IMR-90 (cell line): ENCODE measurements around the gene SLC26A1. TPM values are rescaled to one million over a fixed set of nuclear protein-coding genes. Genes with fewer than 3 reads are reported as not detected.

Source experiments
- ATAC-seq: fragments of 200-7000 bp; cut with Tn5 transposase; 2 replicates; pipeline ENCODE4 v1.9.1; 2020; ENCODE audit warnings: low read depth, mild to moderate bottlenecking, moderate library complexity
- BruUV-seq: library from RNA; stranded (reverse); fragments of 400-500 nt; replicated peaks from 2 replicates; lab custom pipeline; 2021; lab: Mats Ljungman, UMichigan
- CTCF ChIA-PET: fragments of 300-600 bp; formaldehyde crosslinking; extraction: SDS; loops from one replicate; lab custom pipeline; 2021; ENCODE audit warnings: antibody characterized with exemption; lab: Yijun Ruan, JAX
- POLR2A ChIA-PET: fragments of 300-600 bp; sonication (Branson Sonifier 250); formaldehyde crosslinking; loops from one replicate; lab custom pipeline; 2022; ENCODE audit warnings: antibody characterized with exemption; ENCODE audit not compliant: unreplicated experiment; lab: Charles Lee
- DNase-seq: peaks from one replicate; pipeline ENCODE4 v3.0.0; 2013
- H2AFZ ChIP-seq: replicated peaks from 2 replicates; pipeline ENCODE3; 2013; ENCODE audit warnings: low read length, mild to moderate bottlenecking; ENCODE audit not compliant: poor library complexity
- H2AK5ac ChIP-seq: 2 replicates; pipeline ENCODE4 v1.6.1; 2013; ENCODE audit warnings: low read depth, low read length, inconsistent platforms
- H2AK9ac ChIP-seq: replicated peaks from 2 replicates; pipeline ENCODE3; 2013; ENCODE audit warnings: mild to moderate bottlenecking, low read depth, low read length, moderate library complexity; ENCODE audit not compliant: poor library complexity
- H2BK120ac ChIP-seq: 2 replicates; pipeline ENCODE4 v1.6.1; 2013; ENCODE audit warnings: low read depth, low read length, inconsistent platforms
- H2BK15ac ChIP-seq: 3 replicates; pipeline ENCODE4 v1.6.1; 2013; ENCODE audit warnings: low read depth, low read length, inconsistent platforms
- H2BK20ac ChIP-seq: 2 replicates; pipeline ENCODE4 v1.6.1; 2013; ENCODE audit warnings: low read depth, mild to moderate bottlenecking, inconsistent platforms, low read length, moderate library complexity
- H2BK5ac ChIP-seq: 2 replicates; pipeline ENCODE4 v1.6.1; 2013; ENCODE audit warnings: mild to moderate bottlenecking, low read depth, low read length, inconsistent platforms; ENCODE audit not compliant: poor library complexity, severe bottlenecking
- H3K14ac ChIP-seq: replicated peaks from 2 replicates; pipeline ENCODE4 v1.6.1; 2013; ENCODE audit warnings: low read depth, low read length, inconsistent platforms
- H3K18ac ChIP-seq: 2 replicates; pipeline ENCODE4 v1.6.1; 2013; ENCODE audit warnings: low read depth, low read length, control low read depth
- H3K23ac ChIP-seq: 2 replicates; pipeline ENCODE4 v1.6.1; 2013; ENCODE audit warnings: low read depth, low read length, inconsistent platforms
- H3K27ac ChIP-seq: 2 replicates; pipeline ENCODE4 v1.5.1; 2013; ENCODE audit warnings: mild to moderate bottlenecking, control low read depth, low read length; ENCODE audit not compliant: insufficient read depth
- H3K27me3 ChIP-seq: 2 replicates; pipeline ENCODE4 v1.6.1; 2013; ENCODE audit warnings: low read length; ENCODE audit not compliant: control insufficient read depth, insufficient read depth
- H3K36me3 ChIP-seq: 2 replicates; pipeline ENCODE4 v1.6.1; 2013; ENCODE audit warnings: low read length, mixed read lengths; ENCODE audit not compliant: control insufficient read depth, insufficient read depth
- H3K4ac ChIP-seq: 2 replicates; pipeline ENCODE4 v1.6.1; 2013; ENCODE audit warnings: low read depth, low read length, inconsistent platforms
- H3K4me1 ChIP-seq: 2 replicates; pipeline ENCODE4 v1.6.1; 2013; ENCODE audit warnings: low read length, mixed read lengths; ENCODE audit not compliant: control insufficient read depth, insufficient read depth
- H3K4me2 ChIP-seq: 2 replicates; pipeline ENCODE4 v1.6.1; 2013; ENCODE audit warnings: low read depth, mild to moderate bottlenecking, control low read depth, low read length, moderate library complexity
- H3K4me3 ChIP-seq: 2 replicates; pipeline ENCODE4 v1.5.1; 2013; ENCODE audit warnings: low read depth, mild to moderate bottlenecking, control low read depth, low read length, moderate library complexity; ENCODE audit not compliant: insufficient read depth
- H3K56ac ChIP-seq: 2 replicates; pipeline ENCODE4 v1.6.1; 2013; ENCODE audit warnings: low read length, inconsistent platforms; ENCODE audit not compliant: insufficient read depth; ENCODE audit errors: extremely low read depth
- H3K79me1 ChIP-seq, 2 experiments: 2 replicates each; pipeline ENCODE4 v1.6.1; 2013; ENCODE audit warnings: low read length in 2 of 2, inconsistent platforms in 1 of 2, low read depth in 1 of 2
- H3K9ac ChIP-seq: 2 replicates; pipeline ENCODE4 v1.6.1; 2013; ENCODE audit warnings: low read depth, low read length, control low read depth
- H3K9me1 ChIP-seq: 2 replicates; pipeline ENCODE4 v1.6.1; 2013; ENCODE audit warnings: low read length, inconsistent platforms; ENCODE audit not compliant: insufficient read depth
- H3K9me3 ChIP-seq: 2 replicates; pipeline ENCODE4 v1.6.1; 2013; ENCODE audit warnings: low read length; ENCODE audit not compliant: control insufficient read depth, insufficient read depth
- H4K20me1 ChIP-seq: 2 replicates; pipeline ENCODE4 v1.6.1; 2013; ENCODE audit warnings: low read length, inconsistent platforms; ENCODE audit not compliant: insufficient read depth
- H4K5ac ChIP-seq: 2 replicates; pipeline ENCODE4 v1.6.1; 2013; ENCODE audit warnings: mild to moderate bottlenecking, low read depth, low read length, control low read depth
- H4K8ac ChIP-seq, 2 experiments: 2 replicates each; pipeline ENCODE4 v1.6.1; 2013; ENCODE audit warnings: low read depth in 2 of 2, low read length in 2 of 2, control low read depth in 1 of 2, inconsistent platforms in 1 of 2
- H4K91ac ChIP-seq: 2 replicates; pipeline ENCODE4 v1.6.1; 2013; ENCODE audit warnings: low read depth, low read length, inconsistent platforms; ENCODE audit not compliant: insufficient read depth
- CEBPB ChIP-seq: IDR thresholded peaks from 2 replicates; pipeline ENCODE4 v1.6.1; 2012; ENCODE audit warnings: low read depth, low read length, improper control_type of control experiment
- CHD1 ChIP-seq: IDR thresholded peaks from 2 replicates; pipeline ENCODE4 v1.6.1; 2012; ENCODE audit warnings: low read depth, low read length, improper control_type of control experiment
- MAFK ChIP-seq: IDR thresholded peaks from 2 replicates; pipeline ENCODE4 v1.6.1; 2012; ENCODE audit warnings: low read depth, low read length, improper control_type of control experiment
- MAZ ChIP-seq: IDR thresholded peaks from 2 replicates; pipeline ENCODE4 v1.6.1; 2012; ENCODE audit warnings: low read depth, mild to moderate bottlenecking, low read length, improper control_type of control experiment, moderate library complexity, borderline replicate concordance
- MXI1 ChIP-seq: IDR thresholded peaks from 2 replicates; pipeline ENCODE4 v1.6.1; 2012; ENCODE audit warnings: low read depth, mild to moderate bottlenecking, low read length, moderate library complexity, borderline replicate concordance
- NFE2L2 ChIP-seq: fragments of 150-350 bp; IDR thresholded peaks from 2 replicates; pipeline ENCODE4 v1.6.1; 2016; ENCODE audit warnings: low read depth, mild to moderate bottlenecking, low read length
- POLR2A ChIP-seq: IDR thresholded peaks from 2 replicates; pipeline ENCODE4 v1.6.1; 2012; ENCODE audit warnings: mild to moderate bottlenecking, low read depth, low read length
- RAD21 ChIP-seq: IDR thresholded peaks from 2 replicates; pipeline ENCODE4 v1.6.1; 2012; ENCODE audit warnings: low read length, improper control_type of control experiment
- RCOR1 ChIP-seq: IDR thresholded peaks from 2 replicates; pipeline ENCODE4 v1.6.1; 2012; ENCODE audit warnings: mild to moderate bottlenecking, low read length, improper control_type of control experiment; ENCODE audit not compliant: insufficient replicate concordance
- RFX5 ChIP-seq: IDR thresholded peaks from 2 replicates; pipeline ENCODE4 v1.8.0; 2012; ENCODE audit warnings: low read depth, mild to moderate bottlenecking, low read length, moderate library complexity
- SMC3 ChIP-seq: fragments of 150-350 bp; IDR thresholded peaks from 2 replicates; pipeline ENCODE4 v1.6.1; 2016; ENCODE audit warnings: low read depth, mild to moderate bottlenecking, antibody characterized with exemption, low read length, moderate library complexity
- WGBS, 2 experiments: methylation state at CpG; one replicate each; pipeline versions ENCODE4 v1.1.5 to v1.1.7; 2013; ENCODE audit warnings: missing lambda C conversion rate in 2 of 2; ENCODE audit not compliant: insufficient read length in 1 of 2; ENCODE audit errors: extremely low coverage in 2 of 2; 5-methylcytosine and 5-hydroxymethylcytosine counted together
- dilution Hi-C: fragments of 300-500 bp; cut with HindIII; formaldehyde crosslinking; loops from one replicate; pipeline ENCODE4 v1.14.3; 2018; ENCODE audit warnings: low sequenced_read_pairs; ENCODE audit not compliant: unreplicated experiment
- in situ Hi-C: fragments of 300-500 bp; cut with MboI; formaldehyde crosslinking; loops from 3 replicates; pipeline ENCODE4 v1.14.3; 2019; ENCODE audit warnings: low sequenced_read_pairs, inconsistent platforms, mixed read lengths
- intact Hi-C: fragments of 100-400 bp; cut with micrococcal nuclease; formaldehyde crosslinking; loops from 2 replicates; pipeline ENCODE4 v1.10.0; 2022
- polyA plus RNA-seq, 3 experiments: library from polyadenylated mRNA; depleted of rRNA; stranded (reverse); fragments of >200 nt; gene quantifications; 2 replicates each; pipeline ENCODE4 v1.2.3, GENCODE V29; 2012; ENCODE audit warnings: low replicate concordance in 1 of 3
- total RNA-seq: library from RNA; depleted of rRNA; stranded (reverse); fragments of >200 nt; gene quantifications from 2 replicates; pipeline ENCODE4 v1.2.3, GENCODE V29; 2012
- TF ChIP-seq, protein P1 (sequence below): fragments of 150-350 bp; IDR thresholded peaks from 2 replicates; pipeline ENCODE4 v1.6.1; 2017; ENCODE audit warnings: mild to moderate bottlenecking, antibody characterized with exemption, low read length, low read depth
- TF ChIP-seq, protein P2 (sequence below): fragments of 150-350 bp; IDR thresholded peaks from 2 replicates; pipeline ENCODE4 v1.6.1; 2016; ENCODE audit warnings: low read depth, mild to moderate bottlenecking, low read length, moderate library complexity, borderline replicate concordance
- TF ChIP-seq, protein P3 (sequence below): conservative IDR thresholded peaks from 2 replicates; pipeline ENCODE4 v1.5.1; 2012; ENCODE audit warnings: mild to moderate bottlenecking, low read depth, low read length, improper control_type of control experiment

SLC26A1 gene
- total and polyA plus RNA-seq, 2 of the 4 experiments (the other 2 are of a cell fraction), result 0.09 TPM; not detected in 1

DNA sequence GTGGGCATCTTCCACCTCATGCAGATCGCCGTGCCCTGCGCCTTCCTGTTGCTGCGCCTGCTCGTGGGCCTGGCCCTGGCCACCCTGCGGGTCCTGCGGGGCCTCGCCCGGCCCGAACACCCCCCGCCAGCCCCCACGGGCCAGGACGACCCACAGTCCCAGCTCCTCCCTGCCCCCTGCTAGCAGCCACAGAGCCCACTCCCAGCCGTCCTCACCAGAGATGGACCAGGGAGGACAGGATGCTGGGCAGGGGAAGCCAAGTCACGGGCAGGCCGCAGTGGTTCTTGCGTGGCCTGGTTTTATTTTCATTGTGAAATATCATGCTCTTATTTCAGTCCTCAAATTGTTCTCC is 34.9 kb downstream of the SLC26A1 start:
- CTCF ChIA-PET, result no interaction called here
- Histone ChIP-seq H2BK5ac (no peak overlapping the region), H3K27ac (no peak overlapping the region), H4K91ac (no peak overlapping the region), H3K18ac (no peak overlapping the region), H2AK5ac (no peak overlapping the region), H3K4me2 (no peak overlapping the region), H3K9me3 (no peaks in the 10 kb centered on the region), H3K23ac (no peak overlapping the region), H4K5ac (no peak overlapping the region), H2AFZ (no peak overlapping the region), H3K56ac (no peak overlapping the region), H2AK9ac (no peak overlapping the region), H3K36me3 (peaks cover 42% of the 10 kb centered on the region), H2BK120ac (no peak overlapping the region), H3K4me3 (no peak overlapping the region), H3K9ac (no peak overlapping the region), H2BK20ac (no peak overlapping the region), H3K27me3 (no peaks in the 10 kb centered on the region), H3K9me1 (0 out of 2 replicates have a peak, but pooled peaks cover 2% of the 10 kb centered on the region), H3K4ac (no peak overlapping the region), H4K8ac (no peak overlapping the region), H2BK15ac (no peak overlapping the region), H3K79me1 (no peaks in the 10 kb centered on the region), H4K20me1 (no peaks in the 10 kb centered on the region; the same call in 1 of the 2 replicates), H3K14ac (no peak overlapping the region), H3K4me1 (no peaks in the 10 kb centered on the region)
- ATAC-seq (no peak), DNase-seq (no peak)
- BruUV-seq, result no TSS peak
- TF ChIP-seq CEBPB (no peak), MAZ (no peak), RAD21 (no peak), NFE2L2 (no peak), POLR2A (no peak), MXI1 (no peak), RCOR1 (no peak), MAFK (no peak), CHD1 (no peak), RFX5 (no peak), SMC3 (no peak)
- TF ChIP-seq, protein P1, sequence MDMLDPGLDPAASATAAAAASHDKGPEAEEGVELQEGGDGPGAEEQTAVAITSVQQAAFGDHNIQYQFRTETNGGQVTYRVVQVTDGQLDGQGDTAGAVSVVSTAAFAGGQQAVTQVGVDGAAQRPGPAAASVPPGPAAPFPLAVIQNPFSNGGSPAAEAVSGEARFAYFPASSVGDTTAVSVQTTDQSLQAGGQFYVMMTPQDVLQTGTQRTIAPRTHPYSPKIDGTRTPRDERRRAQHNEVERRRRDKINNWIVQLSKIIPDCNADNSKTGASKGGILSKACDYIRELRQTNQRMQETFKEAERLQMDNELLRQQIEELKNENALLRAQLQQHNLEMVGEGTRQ, result no peak
- TF ChIP-seq, protein P2, sequence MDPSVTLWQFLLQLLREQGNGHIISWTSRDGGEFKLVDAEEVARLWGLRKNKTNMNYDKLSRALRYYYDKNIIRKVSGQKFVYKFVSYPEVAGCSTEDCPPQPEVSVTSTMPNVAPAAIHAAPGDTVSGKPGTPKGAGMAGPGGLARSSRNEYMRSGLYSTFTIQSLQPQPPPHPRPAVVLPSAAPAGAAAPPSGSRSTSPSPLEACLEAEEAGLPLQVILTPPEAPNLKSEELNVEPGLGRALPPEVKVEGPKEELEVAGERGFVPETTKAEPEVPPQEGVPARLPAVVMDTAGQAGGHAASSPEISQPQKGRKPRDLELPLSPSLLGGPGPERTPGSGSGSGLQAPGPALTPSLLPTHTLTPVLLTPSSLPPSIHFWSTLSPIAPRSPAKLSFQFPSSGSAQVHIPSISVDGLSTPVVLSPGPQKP, result no peak
- TF ChIP-seq, protein P3, sequence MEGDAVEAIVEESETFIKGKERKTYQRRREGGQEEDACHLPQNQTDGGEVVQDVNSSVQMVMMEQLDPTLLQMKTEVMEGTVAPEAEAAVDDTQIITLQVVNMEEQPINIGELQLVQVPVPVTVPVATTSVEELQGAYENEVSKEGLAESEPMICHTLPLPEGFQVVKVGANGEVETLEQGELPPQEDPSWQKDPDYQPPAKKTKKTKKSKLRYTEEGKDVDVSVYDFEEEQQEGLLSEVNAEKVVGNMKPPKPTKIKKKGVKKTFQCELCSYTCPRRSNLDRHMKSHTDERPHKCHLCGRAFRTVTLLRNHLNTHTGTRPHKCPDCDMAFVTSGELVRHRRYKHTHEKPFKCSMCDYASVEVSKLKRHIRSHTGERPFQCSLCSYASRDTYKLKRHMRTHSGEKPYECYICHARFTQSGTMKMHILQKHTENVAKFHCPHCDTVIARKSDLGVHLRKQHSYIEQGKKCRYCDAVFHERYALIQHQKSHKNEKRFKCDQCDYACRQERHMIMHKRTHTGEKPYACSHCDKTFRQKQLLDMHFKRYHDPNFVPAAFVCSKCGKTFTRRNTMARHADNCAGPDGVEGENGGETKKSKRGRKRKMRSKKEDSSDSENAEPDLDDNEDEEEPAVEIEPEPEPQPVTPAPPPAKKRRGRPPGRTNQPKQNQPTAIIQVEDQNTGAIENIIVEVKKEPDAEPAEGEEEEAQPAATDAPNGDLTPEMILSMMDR, result no peak
- POLR2A ChIA-PET, result no interaction called here
- dilution Hi-C loops, result no loop called here
- in situ Hi-C loops, result no loop called here
- intact Hi-C loops, result no loop called here
- 92% methylated on average over 11 of the region's 17 CpGs; no CpG with 5 or more reads in 1 of the 2 experiments for WGBS, 2 experiments
